Heart left ventricle (tissue), 13 donors: ENCODE measurements around the gene TGFBR3.

ENCODE experiments used
- POLR2A ChIP-seq, 2 donors: fragments of 450-650 bp; IDR thresholded peaks; one replicate each; pipeline ENCODE4 v1.6.1; 2017; ENCODE audit warnings: antibody characterized with exemption in 2 of 2, mild to moderate bottlenecking in 2 of 2, moderate library complexity in 2 of 2
- TF ChIP-seq, protein P1 (sequence below), 12 donors: fragments of 200-600 bp; sonication (generic) in 4 of 12; IDR thresholded peaks; one replicate each; pipeline versions ENCODE4 v1.5.0 to v1.8.0; 2018 to 2022; ENCODE audit warnings: antibody characterized with exemption in 12 of 12, mild to moderate bottlenecking in 5 of 12
- donor health status: ischemic (EF 13 %, LVEDD 7.1; RV severe dilation, severe dysfunction).
- donor health status: DM: no; HTN: yes; CAD: no.
- donor health status: DM: no; HTN: no; CAD: no.
- donor health status: ischemic (EF 25% LVEDD 6.9; RV normal size, moderate dysfunction).
- donor health status: ischemic (EF 25% LVEDD 5.7; RV mildly dilated, moderate dysfunction).
- donor health status: ischemic (EF 35%, LVEDD 5.7; RV mildly dilated, moderate dysfunction).
- donor health status: nonischemic (EF 11% LVEDD 7.7; RV severe dilation, severe dysfunction).
- donor health status: DM: yes; HTN: yes; CAD: no.
- donor health status: PGD.
- donor health status: ischemic (EF 29% LVEDD 5.4; RV normal size, mild dysfunction).
- donor health status: nonischemic (EF 23%, LVEDD 6.1; RV moderate dilation, normal function).

- TF ChIP-seq, protein P1, sequence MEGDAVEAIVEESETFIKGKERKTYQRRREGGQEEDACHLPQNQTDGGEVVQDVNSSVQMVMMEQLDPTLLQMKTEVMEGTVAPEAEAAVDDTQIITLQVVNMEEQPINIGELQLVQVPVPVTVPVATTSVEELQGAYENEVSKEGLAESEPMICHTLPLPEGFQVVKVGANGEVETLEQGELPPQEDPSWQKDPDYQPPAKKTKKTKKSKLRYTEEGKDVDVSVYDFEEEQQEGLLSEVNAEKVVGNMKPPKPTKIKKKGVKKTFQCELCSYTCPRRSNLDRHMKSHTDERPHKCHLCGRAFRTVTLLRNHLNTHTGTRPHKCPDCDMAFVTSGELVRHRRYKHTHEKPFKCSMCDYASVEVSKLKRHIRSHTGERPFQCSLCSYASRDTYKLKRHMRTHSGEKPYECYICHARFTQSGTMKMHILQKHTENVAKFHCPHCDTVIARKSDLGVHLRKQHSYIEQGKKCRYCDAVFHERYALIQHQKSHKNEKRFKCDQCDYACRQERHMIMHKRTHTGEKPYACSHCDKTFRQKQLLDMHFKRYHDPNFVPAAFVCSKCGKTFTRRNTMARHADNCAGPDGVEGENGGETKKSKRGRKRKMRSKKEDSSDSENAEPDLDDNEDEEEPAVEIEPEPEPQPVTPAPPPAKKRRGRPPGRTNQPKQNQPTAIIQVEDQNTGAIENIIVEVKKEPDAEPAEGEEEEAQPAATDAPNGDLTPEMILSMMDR (IDR thresholded peaks at IDR 0.05), result no peak
- no peak for TF ChIP-seq POLR2A (IDR thresholded peaks at IDR 0.05)
Measured at GRCh38 chr1:91784616-91785015, 101.3 kb downstream of the TGFBR3 start.
